Heart right ventricle (tissue), 16 donors: ENCODE measurements around the gene CTSL. TPM values are rescaled to one million over a fixed set of nuclear protein-coding genes. Genes with fewer than 3 reads are reported as not detected.
A peak's percentile ranks its signal among the peaks of the same experiment; 100 is the strongest.

ENCODE experiments used
- ATAC-seq, 8 donors: fragments of 200-7000 bp; cut with Tn5 transposase; one replicate each; pipeline ENCODE4 v1.9.1; 2020; ENCODE audit warnings: mild to moderate bottlenecking in 8 of 8, moderate library complexity in 8 of 8, moderate number of reproducible peaks in 1 of 8
- DNase-seq, 2 donors: peaks; one replicate each; pipeline ENCODE4 v3.0.0-alpha.2; 2020
- H3K27ac ChIP-seq, 10 donors: fragments of 200-600 bp; sonication (generic) in 2 of 10; one replicate each; pipeline versions ENCODE4 v1.5.0 to v1.8.0; 2020 to 2022; ENCODE audit warnings: mild to moderate bottlenecking in 3 of 10
- H3K27me3 ChIP-seq, 7 donors: fragments of 200-600 bp; one replicate each; pipeline ENCODE4 v1.8.0; 2021 to 2022; ENCODE audit warnings: mild to moderate bottlenecking in 2 of 7
- H3K36me3 ChIP-seq, 9 donors: fragments of 200-600 bp; sonication (generic) in 1 of 9; one replicate each; pipeline versions ENCODE4 v1.5.0 to v1.8.0; 2020 to 2022; ENCODE audit warnings: mild to moderate bottlenecking in 2 of 9
- H3K4me1 ChIP-seq, 9 donors: fragments of 200-600 bp; sonication (generic) in 1 of 9; one replicate each; pipeline versions ENCODE4 v1.5.0 to v1.8.0; 2020 to 2022; ENCODE audit warnings: mild to moderate bottlenecking in 4 of 9
- H3K4me3 ChIP-seq, 10 donors: fragments of 200-600 bp; sonication (generic) in 2 of 10; one replicate each; pipeline versions ENCODE4 v1.5.0 to v1.8.0; 2020 to 2022; ENCODE audit warnings: mild to moderate bottlenecking in 7 of 10, moderate library complexity in 2 of 10
- H3K9me3 ChIP-seq, 11 donors: fragments of 200-600 bp in 10 of 11; sonication (generic) in 2 of 11; one replicate each; pipeline versions ENCODE4 v1.5.0 to v1.8.0; 2013 to 2022; ENCODE audit warnings: mild to moderate bottlenecking in 2 of 11, control low read depth in 1 of 11, moderate library complexity in 1 of 11
- CTCF ChIP-seq, 9 donors: fragments of 200-600 bp; sonication (generic) in 2 of 9; IDR thresholded peaks; one replicate each; pipeline versions ENCODE4 v1.5.0 to v1.8.0; 2021 to 2022; ENCODE audit warnings: antibody characterized with exemption in 9 of 9, mild to moderate bottlenecking in 5 of 9, moderate library complexity in 1 of 9
- WGBS, 2 donors: extraction: QIAGEN DNeasy Blood & Tissue Kit; methylation state at CpG; one replicate each; pipeline ENCODE4 v1.1.7; 2013; ENCODE audit warnings: inconsistent platforms in 1 of 2; 5-methylcytosine and 5-hydroxymethylcytosine counted together
- intact Hi-C, 10 donors: fragments of 100-400 bp; cut with DNase I; formaldehyde crosslinking; loops; one replicate each; pipeline versions ENCODE4 v1.11.1 to v1.14.2; 2022
- polyA plus RNA-seq, 2 donors: library from polyadenylated mRNA; stranded (reverse); fragments of 200-250 nt; gene quantifications; one replicate each; pipeline ENCODE4 v1.2.3, GENCODE V29; 2013
- total RNA-seq, 10 donors: library from RNA; stranded (reverse); fragmentation: NEBNext Ultra II Directional in 3 of 10; extraction: Animal tissue kit (Norgen Biotek cat#: 25700) in 3 of 10; gene quantifications; one replicate each; pipeline versions ENCODE4 v1.2.1 to v1.2.4, GENCODE V29; 2021 to 2023
- donor health status: Arrhythmogenic right ventricular cardiomyopathy.
- donor health status: ischemic (EF 13 %, LVEDD 7.1; RV severe dilation, severe dysfunction).
- donor health status: healthy with polysubstance abuse.
- donor health status: DM: no; HTN: yes; CAD: no.
- donor health status: DM: no; HTN: no; CAD: no.
- donor health status: ischemic (EF 25% LVEDD 6.9; RV normal size, moderate dysfunction).
- donor health status: ischemic (EF 25% LVEDD 5.7; RV mildly dilated, moderate dysfunction).
- donor health status: healthy.
- donor health status: DM: yes; HTN: yes; CAD: no.
- donor health status: Ischemic cardiomyopathy.
- donor health status: ischemic (EF 35%, LVEDD 5.7; RV mildly dilated, moderate dysfunction).
- donor health status: nonischemic (EF 11% LVEDD 7.7; RV severe dilation, severe dysfunction).
- donor health status: DM: yes; HTN: yes; CAD: no.
- donor health status: PGD.
- donor health status: ischemic (EF 29% LVEDD 5.4; RV normal size, mild dysfunction).
- donor health status: nonischemic (EF 23%, LVEDD 6.1; RV moderate dilation, normal function).

Gene CTSL
- total and polyA plus RNA-seq, 12 donors = 75.8 to 189 (median 134) TPM

GRCh38 chr9:87678650-87679355 is 47.1 kb upstream of the CTSL start:
- peaks cover 0 to 7% (median 0%) of the 10 kb centered on the region in 9 donors for H3K4me1 ChIP-seq
- H3K36me3 ChIP-seq = peaks cover 0 to 14% (median 0%) of the 10 kb centered on the region in 9 donors
- no peak overlapping the region for H3K27ac ChIP-seq
- 75 to 81% methylated on average over 9 of the region's 9 CpGs for WGBS, 2 donors
- H3K4me3 ChIP-seq = no peak overlapping the region
- TF ChIP-seq CTCF (IDR thresholded peaks at IDR 0.05) = peak; percentile 51 to 87 (median 82)
- ATAC-seq = peak in 6 of 8 donors; percentile 31 to 54 (median 43)
- intact Hi-C loops = loop anchor here in 6 of 10 donors (1.0 to 10.0 kb wide), 6 partner anchors 133 to 1264 kb away; no protein-coding TSS in a partner anchor
- no peaks in the 10 kb centered on the region for H3K27me3 ChIP-seq
- peak in 1 of 2 donors; percentile 67 for DNase-seq
- H3K9me3 ChIP-seq = no peaks in the 10 kb centered on the region

DNA sequence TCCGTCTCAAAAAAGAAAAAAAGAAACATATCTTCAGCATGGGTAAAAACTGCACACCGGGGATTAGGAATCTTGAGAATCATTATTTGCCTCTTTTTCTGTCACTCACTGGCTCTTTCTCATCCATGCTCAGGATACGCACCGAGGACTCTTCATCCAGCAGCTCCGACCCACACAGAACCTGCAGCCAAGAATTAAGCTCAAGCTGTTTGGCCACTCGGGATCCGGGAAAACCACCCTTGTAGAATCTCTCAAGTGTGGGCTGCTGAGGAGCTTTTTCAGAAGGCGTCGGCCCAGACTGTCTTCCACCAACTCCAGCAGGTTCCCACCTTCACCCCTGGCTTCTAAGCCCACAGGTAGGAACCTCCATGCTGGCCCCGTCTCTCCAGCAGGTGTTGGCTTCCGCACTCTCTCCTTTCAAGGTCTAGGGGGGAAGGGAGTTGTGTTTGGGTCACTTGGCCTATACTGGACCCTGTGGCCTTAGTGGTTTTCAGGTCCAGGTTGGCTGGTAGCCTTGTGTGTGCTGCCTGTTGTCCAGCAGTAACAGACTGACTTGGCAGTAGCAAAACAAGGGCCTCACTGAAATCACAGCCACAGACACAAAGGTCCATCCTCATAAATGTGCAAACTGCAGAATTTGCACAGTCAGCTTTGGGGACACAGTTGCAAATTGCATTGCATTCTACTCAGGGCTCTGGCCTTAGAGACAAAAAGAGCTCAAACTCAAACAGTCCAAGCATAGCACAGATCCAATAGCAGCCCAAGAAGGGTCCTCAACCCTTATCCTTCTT is 44.5 kb upstream of the CTSL start:
- ATAC-seq (no peak), DNase-seq (no peak)
- Histone ChIP-seq H3K27ac (no peak overlapping the region), H3K4me1 (peaks cover 0 to 28% (median 0%) of the 10 kb centered on the region in 9 donors), H3K9me3 (no peaks in the 10 kb centered on the region), H3K27me3 (no peaks in the 10 kb centered on the region), H3K4me3 (no peak overlapping the region), H3K36me3 (peaks cover 0 to 14% (median 0%) of the 10 kb centered on the region in 9 donors)
- 91 to 93% methylated on average over 11 of the region's 11 CpGs for WGBS, 2 donors
- TF ChIP-seq CTCF (IDR thresholded peaks at IDR 0.05) = no peak
- intact Hi-C loops = loop anchor here in 6 of 10 donors (5.0 to 10.0 kb wide), 3 partner anchors 131 to 893 kb away; no protein-coding TSS in a partner anchor

- Histone ChIP-seq H3K4me3 (no peak overlapping the region), H3K36me3 (peaks cover 0 to 14% (median 0%) of the 10 kb centered on the region in 9 donors), H3K9me3 (no peaks in the 10 kb centered on the region), H3K27ac (no peak overlapping the region), H3K4me1 (peaks cover 0 to 31% (median 0%) of the 10 kb centered on the region in 9 donors), H3K27me3 (no peaks in the 10 kb centered on the region)
- DNase-seq (no peak), ATAC-seq (no peak)
- TF ChIP-seq CTCF (IDR thresholded peaks at IDR 0.05) = no peak
- intact Hi-C loops = loop anchor here in 6 of 10 donors (5.0 to 10.0 kb wide), 3 partner anchors 130 to 893 kb away; no protein-coding TSS in a partner anchor
- 68 to 86% methylated on average over 4 of the region's 4 CpGs for WGBS, 2 donors
These were observed 43.8 kb upstream of the CTSL start for GRCh38 chr9:87682085-87682484.

GRCh38 chr9:87682618-87683017 is 43.3 kb upstream of the CTSL start:
- peaks cover 0 to 14% (median 0%) of the 10 kb centered on the region in 9 donors for H3K36me3 ChIP-seq
- H3K9me3 ChIP-seq = no peaks in the 10 kb centered on the region
- 93 to 98% methylated on average over 4 of the region's 4 CpGs for WGBS, 2 donors
- no peak overlapping the region for H3K4me3 ChIP-seq
- ATAC-seq (no peak), DNase-seq (no peak)
- H3K4me1 ChIP-seq = peaks cover 0 to 27% (median 0%) of the 10 kb centered on the region in 9 donors
- H3K27me3 ChIP-seq = no peaks in the 10 kb centered on the region
- TF ChIP-seq CTCF (IDR thresholded peaks at IDR 0.05) = no peak
- no peak overlapping the region for H3K27ac ChIP-seq
- intact Hi-C loops = loop anchor here in 6 of 10 donors (5.0 to 10.0 kb wide), 3 partner anchors 130 to 892 kb away; no protein-coding TSS in a partner anchor
